ENCODE measurements around the gene ZSCAN20.
"Not testable (repeated sequence)": the region's sequence is repeated elsewhere in the genome, so short reads cannot be mapped to it uniquely, and the experiment has no call there.

The ZSCAN20 gene

DNA sequence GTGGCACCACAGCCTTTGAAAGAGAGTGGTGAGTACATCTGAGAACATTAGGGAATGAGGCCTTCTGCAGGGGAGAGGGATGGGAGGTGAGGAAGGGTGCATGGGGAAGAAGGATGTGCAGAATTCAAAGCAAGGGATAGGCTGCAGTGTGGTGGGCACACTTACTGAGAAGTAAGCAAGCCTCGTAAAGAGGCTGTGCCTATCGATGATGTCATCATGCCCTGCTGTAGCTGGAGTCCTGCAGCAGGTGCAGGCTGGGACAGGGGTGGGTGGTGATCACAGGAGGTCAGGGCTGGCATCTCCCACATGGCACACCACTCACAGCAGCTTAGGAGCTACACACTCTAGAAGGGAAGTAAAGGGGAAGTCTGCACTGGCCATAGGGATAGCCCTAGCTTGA lies 16.2 kb downstream of the ZSCAN20 start:
- DNase-seq (ENCODE audit: low read depth): no peak

DNA sequence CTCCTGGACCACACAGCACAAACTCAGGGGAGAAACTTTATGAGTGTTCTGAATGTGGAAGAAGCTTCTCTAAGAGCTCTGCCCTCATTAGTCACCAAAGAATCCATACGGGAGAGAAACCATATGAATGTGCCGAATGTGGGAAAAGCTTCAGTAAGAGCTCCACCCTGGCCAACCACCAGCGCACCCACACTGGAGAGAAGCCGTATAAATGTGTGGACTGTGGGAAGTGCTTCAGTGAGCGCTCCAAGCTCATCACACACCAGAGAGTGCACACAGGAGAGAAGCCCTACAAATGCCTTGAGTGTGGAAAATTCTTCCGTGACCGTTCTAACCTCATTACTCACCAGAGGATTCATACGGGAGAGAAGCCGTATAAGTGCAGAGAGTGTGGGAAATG lies 22.5 kb downstream of the ZSCAN20 start:
- DNase-seq (ENCODE audit: low read depth): no peak

DNA sequence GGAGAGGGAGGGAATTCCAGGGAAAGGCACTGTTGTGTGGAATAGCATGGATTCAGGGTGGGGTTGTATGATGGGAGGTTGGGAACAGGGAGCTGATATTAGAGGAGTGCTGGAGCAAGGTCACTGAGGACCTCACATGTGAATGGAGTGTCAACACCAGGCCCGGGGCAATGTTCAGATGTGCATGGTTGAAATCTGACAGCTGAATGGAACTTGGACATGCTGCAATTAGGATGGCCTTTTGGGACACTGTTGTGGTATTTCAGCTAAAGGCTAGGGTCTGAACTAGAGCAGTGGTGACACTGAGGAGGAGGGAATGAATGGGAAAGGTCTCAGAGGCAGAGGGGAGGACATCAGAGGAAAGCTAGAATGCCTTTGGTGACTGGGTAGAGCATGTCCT lies 25.0 kb downstream of the ZSCAN20 start:
- no peak for DNase-seq (ENCODE audit: low read depth)

DNA sequence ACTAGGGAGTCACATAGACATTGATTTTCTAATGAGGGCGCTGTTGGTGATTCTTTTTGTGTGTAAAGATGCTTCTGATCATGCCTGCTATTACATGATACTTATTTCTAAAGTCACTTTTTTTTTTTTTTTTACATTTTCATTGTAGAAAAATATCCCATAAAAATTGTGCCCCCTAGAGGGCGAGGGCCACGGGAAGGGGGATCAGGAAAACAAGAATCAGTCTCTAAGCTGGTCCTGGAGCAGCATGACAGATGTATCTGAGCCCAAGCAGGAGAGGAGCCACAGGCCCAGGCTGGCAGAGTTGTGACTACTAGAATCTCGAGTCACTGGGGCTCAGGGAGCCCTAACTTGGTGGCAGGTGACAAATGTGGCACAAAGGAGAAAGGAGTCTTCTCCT lies 28.1 kb downstream of the ZSCAN20 start:
- no peak for DNase-seq (ENCODE audit: low read depth)

DNA sequence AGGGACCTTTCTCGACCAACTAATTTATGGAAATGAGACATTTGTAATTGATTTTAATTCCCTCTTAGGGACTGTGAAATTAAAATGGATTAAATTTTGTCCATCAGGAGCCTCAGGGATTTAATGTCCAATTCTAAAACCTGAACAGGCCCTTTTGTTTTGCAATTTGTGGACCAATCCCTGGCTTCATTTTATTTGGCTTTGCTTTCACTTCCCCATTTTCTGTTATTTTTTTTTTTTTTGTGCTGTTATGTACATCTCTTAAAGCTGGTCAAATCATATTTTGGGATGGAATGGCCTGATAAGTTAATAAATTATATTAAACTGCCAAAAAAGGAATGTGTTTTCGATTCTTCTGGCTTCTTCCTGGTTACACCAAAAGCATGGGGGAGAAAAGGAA lies 28.9 kb downstream of the ZSCAN20 start:
- no peak for DNase-seq (ENCODE audit: low read depth)

DNA sequence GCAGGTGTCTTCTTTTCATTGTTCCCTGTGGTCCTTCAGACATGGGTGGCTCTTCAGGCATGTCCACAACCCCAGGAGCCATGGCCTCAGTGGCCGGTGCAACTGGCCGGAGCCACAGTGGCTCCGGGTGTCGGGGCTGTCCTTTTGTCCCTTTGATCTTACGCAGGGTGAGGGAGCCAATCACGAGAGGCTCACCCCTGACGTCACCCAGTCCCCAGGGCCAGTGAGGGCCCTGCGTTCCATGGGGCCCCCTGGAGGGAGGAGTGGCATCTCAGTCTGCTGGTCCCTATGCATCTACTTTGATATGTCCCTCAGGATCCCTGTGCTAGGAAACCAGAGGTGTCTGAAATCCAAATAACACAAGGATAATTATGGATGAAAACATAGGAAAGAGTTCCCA lies 29.3 kb downstream of the ZSCAN20 start:
- DNase-seq (ENCODE audit: low read depth): no peak

DNA sequence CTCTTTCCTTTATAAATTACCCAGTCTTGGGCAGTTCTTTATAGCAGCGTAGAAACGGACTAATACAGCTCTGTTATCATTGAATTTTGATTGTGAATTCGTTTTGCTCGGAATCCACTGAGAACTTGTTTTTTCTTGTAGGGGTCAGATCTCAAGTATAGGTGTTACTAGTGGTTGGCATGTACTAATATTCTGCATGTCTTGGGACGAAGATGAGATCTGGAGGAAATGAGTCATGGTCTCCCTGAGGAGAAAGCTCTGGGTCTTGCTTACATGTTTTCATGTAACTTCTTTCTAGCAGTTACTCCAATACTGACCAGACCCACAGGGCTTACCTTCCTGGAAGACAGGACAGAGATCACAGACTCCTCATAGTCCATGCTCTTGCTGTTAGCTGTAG lies 30.3 kb downstream of the ZSCAN20 start:
- DNase-seq (ENCODE audit: low read depth): no peak

DNA sequence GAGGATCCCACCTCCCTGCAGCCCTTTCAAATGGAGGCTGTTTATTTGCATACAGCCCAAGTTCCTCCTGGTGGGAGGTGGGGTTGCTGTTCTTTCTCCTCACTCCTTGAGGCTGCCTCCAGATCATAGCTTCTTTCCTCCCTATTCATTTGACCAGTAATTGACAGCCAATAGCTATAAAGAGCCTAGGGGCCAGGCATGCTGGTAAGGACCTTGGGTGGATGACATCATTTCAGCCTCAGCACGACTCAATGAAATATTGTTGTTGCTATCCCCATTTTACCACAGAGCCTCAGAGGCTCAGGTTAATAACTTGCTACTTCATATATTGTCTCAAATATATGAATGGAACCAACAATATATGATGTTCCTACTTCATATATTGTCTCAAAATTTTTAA lies 31.1 kb downstream of the ZSCAN20 start:
- no peak for DNase-seq (ENCODE audit: low read depth)

DNA sequence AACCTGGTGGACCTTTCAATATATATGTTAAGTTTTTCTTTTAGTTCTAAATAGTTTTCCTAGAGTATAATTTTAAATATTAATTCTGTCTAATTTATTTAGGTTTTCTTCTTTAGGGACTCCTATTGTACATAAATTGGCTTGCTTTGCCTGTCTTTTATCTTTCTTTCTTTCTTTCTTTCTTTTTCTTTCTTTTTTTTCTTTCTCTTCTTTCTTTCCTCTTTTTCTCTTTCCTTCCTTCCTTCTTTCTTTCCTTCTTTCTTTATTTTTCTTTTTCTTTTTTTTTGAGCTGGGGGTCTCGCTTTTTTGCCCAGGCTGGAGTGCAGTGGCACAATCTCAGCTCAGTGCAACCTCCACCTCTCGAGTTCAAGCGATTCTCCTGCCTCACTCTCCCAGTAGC lies 35.2 kb downstream of the ZSCAN20 start:
- no peak for DNase-seq (ENCODE audit: low read depth)

DNA sequence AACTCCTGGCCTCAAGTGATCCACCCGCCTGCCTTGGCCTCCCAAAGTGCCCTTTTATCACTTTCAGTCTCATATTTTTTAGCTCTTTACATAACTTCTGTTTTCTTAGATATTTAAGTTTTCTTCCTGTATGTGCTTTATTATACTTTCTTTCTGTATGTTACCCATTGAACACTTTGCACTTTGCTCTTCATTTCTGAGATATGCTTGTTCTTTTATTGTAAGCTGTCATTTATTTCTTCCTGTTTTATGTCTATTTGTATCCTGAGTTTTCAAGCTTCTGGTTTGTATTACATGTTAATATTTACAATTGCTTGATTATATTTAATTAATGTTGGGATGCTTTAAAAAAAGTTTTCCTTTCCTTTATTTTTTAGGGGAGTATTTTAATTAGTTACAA lies 35.7 kb downstream of the ZSCAN20 start:
- no peak for DNase-seq (ENCODE audit: low read depth)

DNA sequence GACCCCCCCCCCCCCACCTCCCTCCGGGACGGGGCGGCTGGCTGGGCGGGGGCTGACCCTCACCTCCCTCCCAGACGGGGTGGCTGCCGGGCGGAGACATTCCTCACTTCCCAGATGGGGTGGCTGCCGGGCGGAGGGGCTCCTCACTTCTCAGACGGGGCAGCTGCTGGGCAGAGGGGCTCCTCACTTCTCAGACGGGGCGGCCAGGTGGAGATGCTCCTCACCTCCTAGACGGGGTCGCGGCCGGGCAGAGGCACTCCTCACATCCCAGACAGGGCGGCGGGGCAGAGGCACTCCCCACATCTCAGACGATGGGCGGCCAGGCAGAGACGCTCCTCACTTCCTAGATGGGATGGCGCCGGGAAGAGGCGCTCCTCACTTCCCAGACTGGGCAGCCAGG lies 36.8 kb downstream of the ZSCAN20 start:
- not testable (repeated sequence) for DNase-seq (ENCODE audit: low read depth)

DNA sequence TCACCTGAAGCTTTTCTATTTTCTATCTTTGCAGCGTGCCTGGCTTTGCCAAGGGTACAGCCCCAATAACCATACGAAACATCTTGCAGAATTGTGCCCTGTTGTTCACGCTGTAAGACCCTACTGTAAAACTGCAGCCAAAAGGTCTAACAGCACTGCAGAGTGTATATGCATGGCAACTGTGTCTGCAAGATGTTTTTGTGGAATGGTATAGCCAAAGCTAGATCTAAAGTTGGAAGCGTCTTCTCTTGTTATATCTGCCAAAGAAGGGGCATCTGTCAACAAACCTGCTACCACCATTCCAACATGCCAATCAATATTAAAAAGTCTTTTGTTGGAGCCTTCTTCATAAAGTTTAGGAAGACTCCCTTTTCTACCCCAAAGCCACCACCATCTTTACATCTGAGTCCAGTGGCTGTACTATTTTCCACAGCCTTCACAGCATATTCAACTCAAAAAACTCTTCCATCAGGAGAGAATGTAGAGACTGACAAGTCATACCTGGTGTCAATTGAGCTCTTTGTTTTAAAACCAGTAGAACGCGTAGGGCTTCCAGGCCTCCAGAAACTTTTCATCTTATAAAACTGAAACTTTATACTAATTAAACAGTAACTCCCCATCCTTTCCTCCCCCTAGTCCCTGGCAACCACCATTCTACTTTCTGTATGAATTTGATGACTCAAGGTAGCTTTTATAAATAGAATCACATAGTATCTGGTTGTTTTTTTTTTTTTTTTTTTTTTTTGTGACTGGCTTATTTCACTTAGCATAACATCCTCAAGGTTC lies 40.0 kb downstream of the ZSCAN20 start:
- DNase-seq (ENCODE audit: low read depth): no peak

DNA sequence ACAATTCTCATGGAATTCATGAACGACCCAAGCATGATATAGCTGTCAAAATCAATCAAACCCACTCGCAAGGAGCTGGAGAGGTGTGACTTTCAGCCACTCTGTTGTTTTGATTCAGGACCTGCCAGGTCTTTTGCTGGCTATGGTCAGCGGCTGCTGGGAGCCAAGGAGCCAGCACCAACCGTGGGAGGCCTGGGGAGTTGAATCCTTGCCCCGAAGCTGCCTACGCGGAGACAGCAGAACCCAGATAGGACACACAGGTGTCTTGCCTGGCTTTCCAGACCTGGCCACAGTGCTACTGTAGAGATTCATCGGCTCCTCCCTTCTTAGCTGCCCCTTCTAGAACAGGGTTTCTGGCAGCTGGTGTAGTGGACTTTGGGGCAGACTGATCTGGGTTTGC lies 42.7 kb downstream of the ZSCAN20 start:
- DNase-seq (ENCODE audit: low read depth): no peak

DNA sequence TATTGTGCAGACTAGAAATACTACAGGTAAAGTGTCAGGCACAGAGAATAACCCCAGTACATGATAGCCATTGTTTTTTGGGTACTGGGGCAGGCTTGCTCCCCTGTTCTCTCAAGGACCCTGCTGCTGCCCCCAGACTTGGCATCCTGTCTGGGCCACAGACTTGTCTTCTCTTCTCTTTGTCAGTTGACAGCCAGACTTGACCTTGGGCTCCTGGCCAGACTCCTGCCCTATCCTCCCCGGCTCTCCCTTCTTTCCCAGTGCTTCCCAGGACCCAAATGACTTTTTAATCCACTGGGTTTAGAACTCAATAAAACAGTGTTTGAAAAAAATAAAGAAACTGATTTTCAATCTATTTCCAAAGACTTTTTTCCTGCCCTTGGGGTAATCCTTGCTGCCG lies 43.2 kb downstream of the ZSCAN20 start:
- DNase-seq (ENCODE audit: low read depth): no peak

DNA sequence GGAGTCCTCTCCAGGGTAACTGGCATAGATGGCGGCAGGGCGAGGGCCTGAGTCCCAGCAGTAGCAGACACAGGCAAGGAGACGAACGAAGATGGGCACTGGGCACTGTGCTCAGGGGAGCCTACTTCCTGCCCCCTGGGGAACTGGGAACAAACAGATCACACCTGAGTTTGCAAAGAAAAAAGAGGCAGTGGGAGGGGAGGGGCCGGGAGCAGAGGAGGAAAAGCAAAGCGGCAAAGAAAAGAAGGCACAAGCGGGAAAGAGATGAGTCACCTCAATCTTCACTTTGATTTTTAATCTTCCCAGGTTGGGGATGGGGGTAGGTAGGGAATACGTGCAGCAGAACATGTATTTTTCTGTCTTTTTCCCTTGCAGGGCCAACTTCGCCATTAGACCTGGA lies 44.0 kb downstream of the ZSCAN20 start:
- DNase-seq (ENCODE audit: low read depth): no peak

DNA sequence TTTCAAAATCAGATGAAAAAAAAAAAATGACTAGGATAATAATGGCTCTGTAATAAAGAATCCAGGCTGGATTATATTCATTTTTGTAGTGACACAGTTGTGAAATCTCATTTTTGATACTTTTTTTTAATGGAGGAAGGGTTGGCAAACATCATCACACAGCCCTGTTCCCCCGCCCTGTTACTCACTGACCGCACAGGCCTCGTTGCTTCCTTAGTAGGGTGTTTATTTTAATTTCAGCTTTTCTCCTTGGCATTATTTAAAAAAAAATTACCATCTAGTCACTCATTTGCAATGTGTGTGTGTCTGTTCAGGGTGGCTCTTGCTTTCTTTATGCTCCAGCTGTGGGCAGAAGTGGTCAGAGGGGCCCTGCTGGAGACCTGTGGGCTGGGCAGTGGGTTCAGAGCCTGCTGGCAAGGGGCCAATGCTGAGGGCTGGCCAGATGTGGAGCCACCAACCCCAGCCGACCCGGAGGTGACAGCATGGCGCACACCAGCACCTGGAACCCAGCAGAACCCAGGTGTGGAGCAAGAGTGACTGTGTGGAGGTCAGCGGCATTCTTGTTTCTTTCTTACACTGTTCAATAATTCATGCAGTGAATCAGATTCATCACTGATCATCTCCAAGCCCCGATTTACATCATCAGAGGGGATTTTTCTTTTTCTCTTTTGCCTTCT lies 44.6 kb downstream of the ZSCAN20 start:
- DNase-seq (ENCODE audit: low read depth): no peak

DNA sequence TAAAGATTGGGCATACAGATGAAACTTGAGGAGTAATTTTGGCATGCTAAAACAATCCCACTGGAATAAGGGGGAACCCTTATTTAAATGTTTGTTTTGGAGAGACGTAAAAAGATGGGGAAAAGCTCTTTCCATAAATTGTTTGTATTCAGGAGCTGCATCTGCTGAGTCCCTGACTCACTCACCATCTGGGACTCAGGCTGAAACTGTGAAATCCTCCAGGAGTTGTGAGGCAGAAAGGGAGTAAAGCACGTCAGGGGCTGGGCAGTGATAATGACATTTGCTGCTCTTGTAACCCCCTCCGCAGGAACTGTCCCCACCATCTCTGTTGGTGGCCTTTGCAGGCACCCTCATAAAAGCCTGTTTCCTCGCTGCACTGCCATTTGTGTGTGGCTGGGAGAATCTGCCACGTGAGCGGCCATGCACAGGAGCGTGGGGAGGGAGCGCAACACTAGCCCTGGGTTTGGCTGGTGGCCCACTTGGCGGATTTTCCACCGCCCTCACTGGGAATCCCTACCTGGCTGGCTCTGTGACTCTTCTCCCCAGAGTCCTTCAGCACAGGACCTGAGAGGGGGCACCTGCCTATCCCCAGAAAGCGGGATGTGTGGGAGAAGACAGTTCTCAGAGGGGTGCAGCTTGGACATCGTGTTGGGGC lies 45.3 kb downstream of the ZSCAN20 start:
- no peak for DNase-seq (ENCODE audit: low read depth)

DNA sequence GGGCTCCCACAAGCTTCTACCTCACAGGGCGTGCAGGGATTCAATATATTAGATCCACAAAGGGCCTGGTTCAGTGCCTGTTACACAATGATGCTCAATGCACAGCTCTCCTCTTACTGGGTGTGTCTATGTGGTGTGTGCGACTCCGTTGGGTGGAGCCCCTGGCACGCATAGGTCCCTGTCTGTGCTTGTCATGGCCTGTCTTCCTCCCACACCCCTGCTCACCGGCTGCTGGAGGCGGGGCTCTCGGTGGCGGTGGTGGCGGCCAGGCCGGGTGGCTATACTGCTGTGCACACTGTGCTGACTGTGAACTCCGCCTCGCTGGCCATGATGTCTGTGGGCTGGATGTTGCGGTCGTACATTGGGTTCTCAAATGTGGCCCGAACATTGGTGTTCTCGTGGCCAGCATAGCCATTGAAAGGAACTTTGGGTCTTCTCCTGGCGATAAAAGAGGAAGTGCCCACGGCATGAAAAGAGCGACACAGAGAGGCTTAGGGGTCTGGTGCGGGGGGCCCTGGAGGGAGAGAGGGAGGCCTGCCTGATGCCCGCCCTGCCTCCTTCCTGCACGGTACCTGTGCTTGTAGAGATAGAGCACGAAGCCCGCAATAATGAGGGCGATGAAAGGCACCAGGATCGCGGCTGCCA lies 46.9 kb downstream of the ZSCAN20 start:
- DNase-seq (ENCODE audit: low read depth): no peak

DNA sequence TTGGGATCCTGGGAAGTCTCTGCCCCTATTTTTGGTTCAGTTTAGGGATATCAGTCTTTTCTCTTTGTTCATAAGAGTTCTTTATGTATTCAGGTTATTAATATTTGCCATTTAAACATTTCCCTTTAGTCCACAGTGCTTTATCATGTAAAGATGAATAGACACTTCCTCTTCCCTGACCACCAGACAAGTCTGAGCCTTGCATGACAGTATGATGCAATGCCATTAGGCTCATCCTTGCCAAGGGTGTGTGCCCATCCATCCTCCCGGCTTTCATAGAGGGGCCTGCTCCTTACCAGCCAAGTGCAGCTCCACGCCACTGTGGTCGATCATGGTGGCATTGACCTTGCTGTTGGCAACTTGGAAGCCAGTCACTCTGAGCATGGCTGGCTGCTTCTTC lies 52.1 kb downstream of the ZSCAN20 start:
- DNase-seq (ENCODE audit: low read depth): no peak

DNA sequence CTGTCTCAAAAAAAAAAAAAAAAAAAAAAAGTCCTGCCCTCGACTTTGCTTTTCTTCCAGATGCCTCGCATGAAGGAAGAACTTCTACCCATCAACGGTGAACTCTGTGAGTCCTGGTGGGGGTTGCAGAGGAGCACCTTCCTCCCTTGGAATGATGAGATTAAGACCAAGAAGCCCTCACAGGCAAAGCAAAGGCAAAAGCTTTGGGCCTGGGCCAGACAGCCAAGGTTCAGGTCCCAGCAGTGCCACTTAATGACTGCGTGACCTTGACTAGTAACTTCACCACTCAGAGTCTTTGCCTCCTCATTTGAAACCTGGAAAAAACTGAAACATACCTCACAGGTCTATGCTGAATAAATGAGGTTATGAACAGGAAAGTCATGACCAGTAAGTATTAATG lies 55.5 kb downstream of the ZSCAN20 start:
- no peak for DNase-seq (ENCODE audit: low read depth)

DNA sequence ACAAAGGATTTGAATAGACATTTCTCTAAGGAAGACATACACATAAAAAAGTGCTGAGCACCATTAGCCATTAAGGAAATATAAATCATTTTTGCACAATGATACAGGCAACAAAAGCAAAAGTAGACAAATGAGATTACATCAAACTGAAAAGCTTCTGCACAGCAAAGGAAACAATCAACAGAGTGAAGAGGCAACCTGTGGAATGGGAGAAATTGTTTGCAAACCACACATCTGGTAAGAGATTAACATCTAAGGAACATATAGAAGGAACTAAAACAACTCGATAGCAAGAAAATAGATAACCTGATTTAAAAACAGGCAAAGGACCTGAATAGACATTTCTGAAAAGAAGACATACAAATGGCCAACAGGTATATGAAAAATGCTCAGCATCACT lies 57.5 kb downstream of the ZSCAN20 start:
- DNase-seq (ENCODE audit: low read depth): no peak

DNA sequence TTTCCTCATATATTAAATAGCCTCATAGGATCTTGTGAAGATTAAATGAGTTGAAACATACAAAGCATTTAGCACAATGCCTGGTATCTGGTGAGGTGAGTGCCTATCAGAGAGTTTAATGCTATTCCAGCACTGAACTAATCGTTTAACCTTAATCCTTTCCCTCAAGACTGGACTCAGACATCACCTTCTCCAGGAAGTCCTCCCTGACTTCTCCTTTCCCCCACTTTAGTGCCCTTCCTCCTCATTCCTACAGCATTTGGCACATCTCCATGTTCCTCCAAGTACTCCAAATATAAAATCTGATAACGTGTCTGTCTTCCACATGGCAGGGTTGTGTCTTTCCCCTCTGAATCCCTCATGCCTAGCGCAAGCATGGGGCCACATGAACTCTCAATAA lies 59.8 kb downstream of the ZSCAN20 start:
- DNase-seq (ENCODE audit: low read depth): no peak

DNA sequence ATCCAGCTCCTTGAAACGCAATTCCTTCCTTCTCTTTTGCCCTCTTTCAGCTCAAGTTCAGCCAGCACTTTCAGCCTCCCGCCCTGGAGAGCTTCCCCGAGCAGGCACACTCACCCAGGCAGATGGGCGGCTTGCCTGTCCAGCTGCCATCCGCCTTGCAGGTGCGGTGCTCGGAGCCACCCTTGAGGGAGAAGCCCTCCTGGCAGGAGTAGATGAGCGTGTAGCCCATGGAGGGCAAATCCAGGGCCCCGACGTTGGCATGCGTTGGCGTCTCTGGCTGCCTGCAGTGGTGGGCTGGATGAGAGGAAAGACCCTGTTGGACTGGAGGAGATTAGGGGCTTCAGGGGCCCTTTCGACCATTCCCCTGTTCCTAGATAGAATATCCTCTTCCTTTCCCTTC lies 60.5 kb downstream of the ZSCAN20 start:
- DNase-seq (ENCODE audit: low read depth): no peak
